EL (cell line): ENCODE data around the gene FOXP1.

Experiments used
- DNase-seq: peaks from one replicate; pipeline ENCODE4 v3.0.0-alpha.2; 2016

Gene FOXP1

DNA sequence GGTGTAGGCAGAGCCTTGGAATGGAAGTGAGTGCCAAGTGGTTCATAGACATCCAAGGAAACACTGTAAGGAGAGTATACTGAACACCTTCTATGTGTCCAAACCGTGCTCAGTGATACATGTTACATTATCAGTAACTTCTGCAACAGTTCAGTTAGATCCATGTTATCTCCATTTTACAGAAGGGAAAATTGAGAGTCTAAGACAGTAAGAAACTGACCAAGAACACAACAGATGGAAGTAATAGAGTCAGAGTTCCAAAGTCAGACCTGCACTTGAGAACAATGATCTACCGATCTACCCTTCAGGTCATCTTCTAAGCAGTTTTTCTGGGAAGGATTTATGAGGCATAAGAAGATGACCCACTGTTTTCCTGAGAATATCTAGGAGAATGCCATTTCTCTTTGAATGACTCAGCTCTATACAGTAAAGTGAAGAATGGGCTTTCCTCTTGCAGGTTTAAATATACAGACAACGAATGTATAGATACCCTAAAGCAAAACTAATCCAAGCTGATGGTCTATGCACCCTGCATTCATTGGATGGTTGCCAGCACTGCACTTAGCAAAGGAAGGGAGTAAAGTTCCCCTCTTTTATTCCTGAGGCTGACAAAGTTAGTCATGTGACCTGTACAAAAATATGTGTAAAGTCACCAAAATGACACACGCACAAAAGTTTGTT, 667.0 kb downstream of the FOXP1 start:
- no peak for DNase-seq

DNA sequence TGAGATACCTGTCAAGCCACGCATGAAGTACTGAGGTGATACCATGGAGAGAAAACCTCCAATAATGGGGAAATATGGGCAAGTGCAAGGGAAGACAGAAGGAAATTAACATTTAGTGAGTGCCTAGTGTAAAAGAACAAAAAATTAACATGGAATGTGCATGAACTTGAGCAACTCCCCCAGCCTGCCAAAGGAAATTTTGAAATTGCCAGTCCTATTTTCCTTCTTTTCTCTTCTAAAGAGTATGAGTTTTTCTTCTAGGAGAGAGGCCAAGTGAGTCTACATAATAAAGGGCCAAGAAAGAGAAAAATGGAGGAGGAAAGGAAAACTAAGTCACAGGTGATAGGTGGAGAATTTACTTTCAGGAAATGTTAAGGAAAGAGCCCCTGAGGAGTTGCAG, 668.7 kb downstream of the FOXP1 start:
- DNase-seq, result no peak

DNA sequence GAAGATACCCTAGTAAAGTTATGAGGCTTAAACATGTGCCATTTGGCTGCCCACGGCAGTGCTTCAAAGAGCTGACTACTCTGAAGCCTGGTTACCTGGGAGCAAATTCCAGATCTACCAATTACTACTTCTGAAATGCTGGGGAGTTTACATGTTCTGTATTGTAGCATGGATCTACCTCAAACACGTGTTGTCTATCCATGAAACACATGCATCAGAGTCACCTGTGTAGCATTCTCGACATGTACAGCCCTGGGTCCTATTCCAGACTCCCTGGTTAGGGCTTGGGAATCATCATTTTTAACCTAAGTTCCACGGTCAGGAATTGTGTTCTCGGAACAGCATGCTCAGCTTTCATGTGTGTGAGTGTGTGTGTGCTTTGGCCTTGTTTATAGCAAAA, 671.8 kb downstream of the FOXP1 start:
- DNase-seq, result no peak

DNA sequence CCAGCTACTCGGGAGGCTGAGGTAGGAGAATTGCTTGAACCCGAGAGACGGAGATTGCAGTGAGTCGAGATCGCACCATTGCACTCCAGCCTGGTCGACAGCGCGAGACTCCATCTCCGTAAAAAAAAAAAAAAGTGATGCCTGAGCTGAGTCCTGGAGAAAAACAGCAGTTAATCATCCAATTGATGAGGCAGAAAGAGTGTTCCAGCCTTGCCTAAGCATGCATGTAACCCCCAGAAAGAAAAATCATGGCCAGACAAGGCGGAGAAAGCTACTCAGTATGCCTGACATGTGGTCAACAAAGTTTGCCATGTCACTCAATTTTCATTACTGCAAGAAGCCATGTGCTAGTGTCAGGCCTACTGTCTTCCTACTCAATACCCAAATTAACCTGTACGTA, 678.0 kb downstream of the FOXP1 start:
- DNase-seq, result no peak
